Stimulated activated naive CD4-positive, alpha-beta T cell (primary cell): ENCODE measurements around the gene RPS6KL1.

Experiments
- DNase-seq, 6 experiments: peaks; one replicate each; lab custom pipeline; 2025; lab: John Stamatoyannopoulos, UW

The RPS6KL1 gene

GRCh38 chr14:74922752-74923401 is at the start of gene RPS6KL1:
RPS6KL1 (minus strand) TSS chr14:74923260; CDS start chr14:74921541, 1,719 bp downstream.
- peak; percentile 49 to 71 (median 61) for DNase-seq

- DNase-seq: no peak
Observed at GRCh38 chr14:74968811-74969210, 45.8 kb upstream of the RPS6KL1 start.

GRCh38 chr14:74965486-74966153 is 42.6 kb upstream of the RPS6KL1 start:
- DNase-seq: no peak

GRCh38 chr14:74964787-74965485 is 41.9 kb upstream of the RPS6KL1 start:
- no peak for DNase-seq

GRCh38 chr14:74963705-74964271 is 40.7 kb upstream of the RPS6KL1 start:
- no peak for DNase-seq

- no peak for DNase-seq
Observed at GRCh38 chr14:74963178-74963704, 40.2 kb upstream of the RPS6KL1 start.

GRCh38 chr14:74962493-74962892 is 39.4 kb upstream of the RPS6KL1 start:
- DNase-seq: no peak

- no peak for DNase-seq
Observed at GRCh38 chr14:74962046-74962445, 39.0 kb upstream of the RPS6KL1 start.

GRCh38 chr14:74961238-74961911 is 38.3 kb upstream of the RPS6KL1 start:
- DNase-seq: no peak

- no peak for DNase-seq
Observed at GRCh38 chr14:74960736-74961135, 37.7 kb upstream of the RPS6KL1 start.

GRCh38 chr14:74959596-74960180 is 36.6 kb upstream of the RPS6KL1 start:
- no peak for DNase-seq

- no peak for DNase-seq
Observed at GRCh38 chr14:74956280-74957072, 33.4 kb upstream of the RPS6KL1 start.

- no peak for DNase-seq
Observed at GRCh38 chr14:74956027-74956279, 32.9 kb upstream of the RPS6KL1 start.

- peak in 4 of 6 experiments; percentile 10 to 40 (median 28) for DNase-seq
Observed at GRCh38 chr14:74955229-74956026, 32.4 kb upstream of the RPS6KL1 start, which contains the start of gene PGF. PGF (minus strand) TSS chr14:74955597; CDS start chr14:74955242, 355 bp downstream.

GRCh38 chr14:74954947-74955228 is 31.8 kb upstream of the RPS6KL1 start:
- DNase-seq: no peak

- DNase-seq: no peak
Observed at GRCh38 chr14:74954232-74954946, 31.3 kb upstream of the RPS6KL1 start.

- DNase-seq: no peak
Observed at GRCh38 chr14:74953686-74954085, 30.6 kb upstream of the RPS6KL1 start.

- no peak for DNase-seq
Observed at GRCh38 chr14:74952697-74953484, 29.8 kb upstream of the RPS6KL1 start.

GRCh38 chr14:74952180-74952665 is 29.2 kb upstream of the RPS6KL1 start:
- DNase-seq: no peak
